ENCODE measurements around the gene LBR.
A peak's percentile ranks its signal among the peaks of the same experiment; 100 is the strongest.

Gene LBR

GRCh38 chr1:225445639-225446594 is 18.1 kb upstream of the LBR start:
- no peak for DNase-seq (ENCODE audit: low spot score)

GRCh38 chr1:225442123-225442505 is 14.3 kb upstream of the LBR start:
- DNase-seq (ENCODE audit: low spot score): no peak

DNA sequence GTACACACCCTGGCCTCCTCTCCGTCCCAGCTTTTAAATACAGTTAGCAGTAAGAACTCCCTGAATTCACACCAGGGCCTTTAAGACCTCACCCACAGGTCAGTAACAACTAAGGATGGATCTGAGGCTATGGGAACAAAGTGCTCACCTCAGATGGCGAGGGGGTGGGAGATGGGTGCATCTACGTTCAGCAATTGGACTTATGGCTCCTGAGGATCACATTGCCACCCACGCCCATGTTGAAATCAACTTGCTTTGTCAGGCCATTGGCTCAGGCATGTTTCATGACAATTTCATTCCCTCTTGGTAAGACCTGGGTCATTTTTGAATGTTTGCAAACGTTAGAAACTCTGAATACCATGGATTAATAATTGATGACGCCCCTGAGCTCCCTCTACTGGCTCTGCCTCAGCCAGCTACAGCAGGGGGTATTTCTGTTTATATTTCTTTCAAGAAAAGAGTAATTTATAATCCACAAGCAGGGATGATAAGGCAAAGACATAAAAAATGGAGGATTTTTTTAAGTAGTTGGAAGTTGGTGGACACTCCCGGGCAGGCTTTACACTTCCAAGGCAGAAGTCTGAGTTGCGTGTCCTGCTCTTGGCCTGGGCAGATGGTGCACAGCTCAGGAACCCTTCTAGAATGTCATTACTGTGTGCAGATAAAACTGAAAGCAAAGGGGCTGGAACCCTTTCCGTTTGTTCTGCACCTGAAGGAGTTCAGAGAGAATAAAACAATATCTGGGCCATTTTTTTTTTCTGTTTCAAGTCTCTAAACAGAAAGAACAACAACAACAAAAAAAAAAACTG is 13.7 kb upstream of the LBR start:
- DNase-seq (ENCODE audit: low spot score): no peak

- DNase-seq (ENCODE audit: low spot score): no peak
Observed at GRCh38 chr1:225440380-225441221, 12.8 kb upstream of the LBR start.

GRCh38 chr1:225437710-225438437 is 10.0 kb upstream of the LBR start:
- DNase-seq (ENCODE audit: low spot score): peak; percentile 20

DNA sequence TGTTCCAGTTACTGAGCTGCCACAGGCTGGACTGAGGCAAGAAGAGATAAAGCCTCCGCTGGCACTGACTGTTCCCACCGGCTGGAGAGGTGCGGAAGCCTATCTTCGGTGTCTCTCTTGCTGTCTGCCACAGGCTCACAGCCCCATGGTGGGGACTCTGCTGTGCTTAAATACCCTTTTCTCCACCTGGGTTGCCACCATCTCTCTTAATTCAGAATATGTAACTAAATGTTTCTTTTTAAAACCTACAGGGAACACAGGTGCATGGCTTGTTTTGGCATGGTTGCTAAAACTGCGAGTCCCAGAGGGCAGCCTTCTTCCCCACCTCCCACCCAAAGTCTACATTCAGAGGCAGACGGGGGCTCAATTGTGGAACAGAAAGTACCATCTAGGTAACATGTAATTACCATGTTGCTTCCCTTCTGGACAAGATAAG is 8.1 kb upstream of the LBR start:
- DNase-seq (ENCODE audit: low spot score): no peak

DNA sequence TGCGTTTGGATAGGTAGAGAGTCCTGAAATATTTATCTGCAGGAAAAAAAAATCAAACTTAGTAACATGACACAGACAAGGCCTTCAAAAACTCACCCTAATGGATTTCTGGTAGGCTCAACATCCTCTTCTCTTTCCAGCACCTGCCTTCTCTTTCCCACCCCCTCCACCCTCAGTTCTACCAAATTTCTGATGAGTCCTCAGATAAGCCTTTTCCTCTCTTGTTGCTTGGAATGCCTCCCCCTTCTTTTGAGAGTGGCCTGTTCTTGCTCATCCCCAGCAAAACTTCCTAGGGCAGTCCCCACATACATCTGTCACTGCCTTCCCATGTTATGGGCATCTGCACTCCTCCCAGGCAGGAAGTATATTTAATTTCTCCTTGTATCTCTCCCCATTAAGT is 7.6 kb upstream of the LBR start:
- no peak for DNase-seq (ENCODE audit: low spot score)

DNA sequence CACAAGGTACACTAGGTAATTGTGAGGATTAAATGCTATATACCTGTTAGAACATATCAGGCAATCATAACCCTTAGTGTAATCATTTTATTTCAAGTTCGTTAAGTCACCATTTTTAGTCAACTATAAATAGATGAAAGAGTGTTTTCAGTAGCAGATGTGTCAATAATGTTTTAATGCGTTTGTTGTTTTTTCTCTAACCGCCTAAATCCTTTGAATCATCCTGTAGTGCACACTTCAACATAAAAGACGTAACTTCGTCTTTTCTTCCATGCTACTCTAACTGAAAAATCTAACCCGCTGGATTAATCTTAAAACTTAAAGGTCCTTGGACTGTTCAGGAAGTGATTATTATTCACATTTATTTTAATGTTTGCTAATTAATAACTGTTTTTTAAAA is 7.2 kb upstream of the LBR start:
- no peak for DNase-seq (ENCODE audit: low spot score)

DNA sequence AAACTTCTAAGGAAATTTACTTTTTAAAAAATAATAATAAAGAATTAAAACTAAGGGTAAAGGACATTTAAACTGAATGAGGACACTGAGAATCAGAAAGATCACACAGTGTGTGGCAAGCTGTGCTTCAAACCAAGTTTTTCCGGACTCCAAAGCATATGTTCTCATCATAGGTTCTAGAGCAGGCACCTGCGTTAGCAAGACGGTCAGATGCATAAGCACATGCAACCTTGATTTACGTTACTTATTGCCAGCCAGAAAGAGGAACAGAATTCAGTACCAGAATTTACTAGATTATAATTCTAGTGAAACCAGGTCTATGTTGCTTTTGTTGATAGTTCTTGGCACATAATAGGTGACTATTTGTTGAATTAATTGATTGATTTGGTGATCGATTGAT is 6.2 kb upstream of the LBR start:
- DNase-seq (ENCODE audit: low spot score): no peak

- DNase-seq (ENCODE audit: low spot score): no peak
Observed at GRCh38 chr1:225431081-225431863, 3.4 kb upstream of the LBR start.

DNA sequence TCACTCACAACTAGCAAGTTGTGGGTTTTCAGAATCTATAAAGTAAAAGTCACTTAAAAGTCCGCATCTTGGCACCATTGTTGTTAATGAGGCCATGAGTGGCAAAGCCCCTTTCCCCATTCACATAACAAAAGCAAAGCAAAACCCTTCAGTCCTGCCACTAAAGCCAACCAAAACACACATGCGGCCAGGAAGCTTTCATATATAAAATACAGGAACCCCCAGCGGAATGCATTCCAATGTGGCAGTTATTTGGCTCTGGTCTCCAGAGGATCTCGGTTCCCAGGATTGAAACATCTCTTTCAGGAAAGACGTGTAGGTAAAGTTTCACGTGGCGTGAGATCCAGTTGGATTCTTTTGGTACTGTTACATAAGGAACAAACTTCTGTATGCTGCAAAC is 2.5 kb upstream of the LBR start:
- DNase-seq (ENCODE audit: low spot score): no peak

DNA sequence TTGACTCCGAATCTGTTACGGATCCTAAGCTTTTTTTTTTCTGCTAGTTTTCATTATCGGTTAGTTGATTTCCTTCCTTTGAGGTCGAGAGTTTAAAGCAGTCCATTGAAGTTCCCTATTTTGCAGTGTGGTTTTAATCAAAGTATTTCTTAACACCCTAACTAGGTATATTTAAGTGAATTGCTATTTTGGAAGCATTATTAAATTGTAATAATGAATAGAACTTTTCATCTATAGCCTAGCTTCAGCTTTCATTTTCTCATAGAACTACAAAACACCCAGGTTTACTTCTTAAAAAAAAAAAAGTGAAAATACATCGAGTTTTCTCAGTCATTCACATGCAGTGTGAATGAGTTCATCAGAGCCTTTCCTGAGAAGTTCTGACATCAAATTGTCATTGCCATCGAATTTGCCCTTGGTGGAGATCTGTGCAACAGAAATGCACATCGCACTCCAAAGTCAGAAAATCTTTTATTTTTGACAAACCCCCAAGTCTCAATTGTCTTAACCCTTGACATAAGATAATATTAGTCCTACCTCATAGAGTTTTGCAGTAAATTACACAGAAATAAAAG is 1.1 kb upstream of the LBR start:
- peak; percentile 15 for DNase-seq (ENCODE audit: low spot score)

DNA sequence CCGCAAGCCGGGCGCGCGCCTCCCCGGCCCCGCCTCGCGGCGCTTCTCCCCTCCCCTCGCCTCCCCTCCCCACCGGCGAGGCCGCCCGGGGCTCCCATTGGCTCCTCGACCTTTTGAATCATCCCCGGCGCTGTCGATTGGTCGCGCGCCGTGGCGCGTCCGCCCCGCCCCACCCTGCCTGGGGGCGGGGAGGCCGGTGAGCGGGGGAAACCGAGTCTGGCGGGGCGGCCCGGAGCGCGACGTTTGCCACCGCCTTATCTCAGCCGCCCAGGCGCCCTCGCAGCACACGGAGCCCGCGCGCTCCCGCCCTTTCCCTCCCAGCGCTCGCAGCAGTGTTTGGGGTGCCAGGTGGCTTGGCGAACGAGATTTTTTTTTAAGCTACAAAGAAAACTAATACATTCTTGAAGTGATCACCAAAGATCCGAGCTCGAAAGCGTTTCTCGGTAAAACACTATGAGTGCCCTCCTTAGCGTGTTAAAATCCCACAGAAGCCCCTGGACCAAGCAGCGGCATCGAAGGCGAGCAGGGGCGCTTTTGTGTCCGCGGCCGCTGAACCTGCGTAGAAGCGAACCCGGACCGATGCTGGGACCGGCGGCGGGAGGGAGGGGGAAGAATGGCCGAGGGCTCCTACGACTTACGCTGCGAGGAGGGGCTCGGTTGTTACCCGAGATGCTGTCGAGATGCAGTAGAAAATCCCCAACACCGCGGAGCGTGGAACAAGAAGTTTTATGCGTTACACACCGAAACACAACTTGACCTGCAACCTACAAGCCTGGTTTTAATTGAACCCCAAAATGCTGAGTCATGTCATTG is 436 bp upstream of the LBR start:
- DNase-seq (ENCODE audit: low spot score): peak; percentile 90

DNA sequence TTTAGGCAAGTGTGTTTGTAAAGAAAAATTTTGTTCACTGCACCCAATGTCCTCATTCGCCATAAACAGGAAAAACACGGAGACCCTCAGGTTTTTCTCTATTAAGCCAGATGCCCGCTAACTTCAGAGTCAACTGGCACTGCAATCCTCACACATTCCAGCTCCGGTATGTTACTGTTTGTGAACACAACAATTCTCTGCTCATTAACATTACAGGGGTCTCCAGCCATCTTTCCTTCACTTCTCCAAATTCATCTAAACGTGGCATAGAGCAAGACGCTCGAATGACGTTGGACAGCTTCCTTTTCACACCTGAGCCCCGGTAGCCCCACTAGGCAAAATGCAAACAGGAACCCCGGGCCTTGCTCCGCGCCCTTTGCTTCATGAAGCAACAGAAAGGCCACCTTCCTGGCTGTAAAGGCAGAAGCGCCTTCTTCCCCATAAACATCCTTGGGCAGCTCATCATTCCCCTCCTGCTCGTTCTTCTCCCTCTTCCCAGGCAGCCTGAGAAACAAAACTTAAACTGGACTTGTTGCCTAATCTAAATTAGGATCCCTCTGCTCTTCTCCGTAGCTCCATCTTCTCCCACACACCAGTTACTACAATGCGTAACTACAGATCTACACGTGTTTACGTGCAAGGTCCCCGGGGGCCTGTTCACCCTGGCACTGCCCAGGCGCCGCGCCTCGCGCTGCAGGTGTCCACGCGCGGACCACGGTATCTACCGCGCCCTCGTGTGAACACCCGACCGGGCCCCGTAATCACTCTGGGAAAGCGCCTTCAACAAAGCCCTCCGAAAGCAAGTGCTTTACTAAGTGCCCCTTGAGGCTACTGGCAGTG is 1.2 kb downstream of the LBR start:
- peak; percentile 34 for DNase-seq (ENCODE audit: low spot score)

- no peak for DNase-seq (ENCODE audit: low spot score)
Observed at GRCh38 chr1:225425201-225425786, 2.5 kb downstream of the LBR start.

DNA sequence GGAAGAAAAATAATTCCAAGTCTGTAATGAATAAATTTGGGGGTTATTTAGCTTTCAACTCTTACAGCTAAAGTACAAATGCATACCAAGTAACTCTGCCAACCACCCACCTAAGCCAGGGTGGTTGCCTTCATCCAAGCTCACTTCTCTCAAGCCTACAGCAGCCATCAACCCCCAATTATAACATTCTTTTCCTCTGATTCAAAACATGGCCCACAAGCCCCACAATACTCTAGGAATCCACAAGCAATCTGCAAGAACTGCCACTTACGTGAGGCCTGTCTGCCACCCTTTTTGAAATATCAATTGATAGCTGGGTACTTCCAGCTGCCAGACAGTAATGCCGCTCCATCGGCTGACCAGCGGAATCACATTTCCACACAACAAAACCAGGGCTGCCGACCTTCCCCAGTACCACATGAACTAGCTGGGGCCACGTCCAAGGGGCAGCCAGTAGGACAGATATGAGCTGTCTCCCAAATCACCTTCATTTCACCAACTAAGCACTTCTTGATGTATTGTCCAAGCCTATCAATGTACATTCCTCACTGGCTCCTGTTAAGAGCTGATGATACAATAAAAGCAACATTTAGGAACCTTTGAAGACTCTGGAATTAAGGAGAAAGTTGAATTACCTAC is 3.2 kb downstream of the LBR start:
- no peak for DNase-seq (ENCODE audit: low spot score)

DNA sequence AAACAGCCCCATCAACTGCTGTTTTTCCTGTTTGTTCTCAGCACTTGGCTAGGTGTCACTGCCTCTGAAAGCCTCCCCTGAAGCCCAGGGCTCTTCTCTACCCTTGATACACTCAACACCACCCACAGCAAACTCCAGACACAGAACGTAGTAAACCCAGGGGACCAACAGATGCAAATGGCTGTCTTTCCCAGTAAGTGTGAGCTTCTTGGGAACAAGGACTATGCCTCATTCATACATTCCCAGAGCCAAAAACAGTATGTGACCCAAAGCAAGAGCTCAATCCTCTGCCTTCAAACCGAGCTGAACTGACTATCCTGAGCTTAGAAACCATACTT is 4.4 kb downstream of the LBR start:
- no peak for DNase-seq (ENCODE audit: low spot score)

Measured in cerebellar cortex (tissue), 1 donor.